Endothelial cell (in vitro differentiated cells): ENCODE measurements around the gene PCDHGB5. TPM values are rescaled to one million over a fixed set of nuclear protein-coding genes. Genes with fewer than 3 reads are reported as not detected.
A peak's percentile ranks its signal among the peaks of the same experiment; 100 is the strongest.
"Not testable (repeated sequence)": the region's sequence is repeated elsewhere in the genome, so short reads cannot be mapped to it uniquely, and the experiment has no call there.

Experiments
- DNase-seq: peaks from one replicate; pipeline ENCODE4 v3.0.0; 2021; ENCODE audit warnings: low spot score
- H3K27ac Mint-ChIP-seq: one replicate; pipeline ENCODE4 v1.8.0; 2021; ENCODE audit warnings: mixed read lengths, inconsistent platforms; ENCODE audit not compliant: unreplicated experiment
- H3K27me3 Mint-ChIP-seq: one replicate; pipeline ENCODE4 v1.8.0; 2021; ENCODE audit warnings: mild to moderate bottlenecking, moderate library complexity, mixed read lengths, inconsistent platforms; ENCODE audit not compliant: unreplicated experiment
- H3K36me3 Mint-ChIP-seq: one replicate; pipeline ENCODE4 v1.8.0; 2021; ENCODE audit warnings: mild to moderate bottlenecking, low read depth, mixed read lengths, inconsistent platforms; ENCODE audit not compliant: unreplicated experiment
- H3K4me1 Mint-ChIP-seq: one replicate; pipeline ENCODE4 v1.8.0; 2021; ENCODE audit warnings: mild to moderate bottlenecking, mixed read lengths, inconsistent platforms; ENCODE audit not compliant: unreplicated experiment
- H3K4me3 Mint-ChIP-seq: one replicate; pipeline ENCODE4 v1.8.0; 2021; ENCODE audit warnings: mild to moderate bottlenecking, mixed read lengths, inconsistent platforms; ENCODE audit not compliant: unreplicated experiment
- H3K9me3 Mint-ChIP-seq: one replicate; pipeline ENCODE4 v1.8.0; 2021; ENCODE audit warnings: mixed read lengths, inconsistent platforms; ENCODE audit not compliant: unreplicated experiment
- CTCF ChIP-seq: fragments of 200-600 bp; sonication (generic); IDR thresholded peaks from one replicate; pipeline ENCODE4 v1.5.0; 2021; ENCODE audit warnings: antibody characterized with exemption; ENCODE audit not compliant: unreplicated experiment
- total RNA-seq: library from RNA; stranded (reverse); fragmentation: NEBNext Ultra II Directional; extraction: Animal tissue kit (Norgen Biotek cat#: 25700); gene quantifications from one replicate; pipeline ENCODE4 v1.2.1, GENCODE V29; 2021; ENCODE audit not compliant: unreplicated experiment

The PCDHGB5 gene
- total RNA-seq, 1 donor from 2014 or later = 5.5 TPM

GRCh38 chr5:141411575-141411974 lies 13.8 kb downstream of the PCDHGB5 start:
- H3K4me3 Mint-ChIP-seq = peak overlapping the region; percentile 72
- DNase-seq = no peak
- peaks cover 23% of the 10 kb centered on the region for H3K9me3 Mint-ChIP-seq
- peaks cover 43% of the 10 kb centered on the region for H3K4me1 Mint-ChIP-seq
- H3K27ac Mint-ChIP-seq = peak overlapping the region; percentile 30
- no peak for TF ChIP-seq CTCF
- H3K27me3 Mint-ChIP-seq = peaks cover 10% of the 10 kb centered on the region
- H3K36me3 Mint-ChIP-seq = peaks cover 53% of the 10 kb centered on the region

- Mint-ChIP-seq H3K9me3 (peaks cover 26% of the 10 kb centered on the region), H3K36me3 (peaks cover 53% of the 10 kb centered on the region), H3K27me3 (peaks cover 13% of the 10 kb centered on the region), H3K4me3 (peak within 1 kb of the TSS; percentile 96), H3K27ac (peak within 1 kb of the TSS; percentile 84), H3K4me1 (peaks cover 44% of the 10 kb centered on the region)
- peak; percentile 70 for DNase-seq
- peak; percentile 81 for TF ChIP-seq CTCF
Measured at GRCh38 chr5:141412854-141413539, 15.2 kb downstream of the PCDHGB5 start, which contains the start of gene PCDHGA10. Gene PCDHGA10 (plus strand): TSS chr5:141412987. CDS start chr5:141413176, 189 bp downstream.

GRCh38 chr5:141413540-141414069 lies 15.9 kb downstream of the PCDHGB5 start:
- peak overlapping the region; percentile 84 for H3K27ac Mint-ChIP-seq
- peak overlapping the region; percentile 96 for H3K4me3 Mint-ChIP-seq
- peaks cover 49% of the 10 kb centered on the region for H3K4me1 Mint-ChIP-seq
- peaks cover 19% of the 10 kb centered on the region for H3K27me3 Mint-ChIP-seq
- DNase-seq = no peak
- H3K9me3 Mint-ChIP-seq = peaks cover 32% of the 10 kb centered on the region
- no peak for TF ChIP-seq CTCF
- peaks cover 56% of the 10 kb centered on the region for H3K36me3 Mint-ChIP-seq

GRCh38 chr5:141414548-141415274 lies 17.0 kb downstream of the PCDHGB5 start:
- peak overlapping the region; percentile 68 for H3K4me3 Mint-ChIP-seq
- peaks cover 46% of the 10 kb centered on the region for H3K4me1 Mint-ChIP-seq
- DNase-seq, H3K27ac Mint-ChIP-seq: not testable (repeated sequence)
- H3K36me3 Mint-ChIP-seq = peaks cover 57% of the 10 kb centered on the region
- H3K9me3 Mint-ChIP-seq = peaks cover 36% of the 10 kb centered on the region
- H3K27me3 Mint-ChIP-seq = peaks cover 23% of the 10 kb centered on the region

- not testable (repeated sequence) for H3K4me3 Mint-ChIP-seq, H3K27ac Mint-ChIP-seq, DNase-seq
- H3K36me3 Mint-ChIP-seq = peaks cover 60% of the 10 kb centered on the region
- H3K27me3 Mint-ChIP-seq = peaks cover 23% of the 10 kb centered on the region
- peaks cover 38% of the 10 kb centered on the region for H3K9me3 Mint-ChIP-seq
- H3K4me1 Mint-ChIP-seq = peaks cover 47% of the 10 kb centered on the region
Measured at GRCh38 chr5:141415275-141415618, 17.5 kb downstream of the PCDHGB5 start.
